Panc1 (cell line): ENCODE measurements around the gene TRIM44. TPM values are rescaled to one million over a fixed set of nuclear protein-coding genes. Genes with fewer than 3 reads are reported as not detected.

Experiments
- ATAC-seq: fragments of 200-7000 bp; cut with Tn5 transposase; 2 replicates; pipeline ENCODE4 v1.9.1; 2020; ENCODE audit warnings: mild to moderate bottlenecking, moderate library complexity
- BruUV-seq: library from RNA; stranded (reverse); fragments of 400-500 nt; replicated peaks from 2 replicates; lab custom pipeline; 2021; lab: Mats Ljungman, UMichigan
- CTCF ChIA-PET: fragments of 300-600 bp; sonication (Branson Sonifier 250); formaldehyde crosslinking; loops from one replicate; lab custom pipeline; 2022; ENCODE audit warnings: antibody characterized with exemption; lab: Charles Lee
- POLR2A ChIA-PET: fragments of 300-600 bp; sonication (Branson Sonifier 250); formaldehyde crosslinking; loops from one replicate; lab custom pipeline; 2022; ENCODE audit warnings: antibody characterized with exemption; lab: Charles Lee
- DNase-seq: peaks from one replicate; pipeline ENCODE4 v3.0.0-alpha.2; 2010; ENCODE audit warnings: low read depth, low spot score
- H3K27ac ChIP-seq: 2 replicates; pipeline ENCODE4 v1.5.1; 2011; ENCODE audit warnings: mild to moderate bottlenecking, low read length, inconsistent platforms
- H3K27me3 ChIP-seq: fragments of 200-500 bp; sonication (Bioruptor generic); 2 replicates; pipeline ENCODE4 v1.6.0; 2014; ENCODE audit warnings: low read length, inconsistent platforms; ENCODE audit not compliant: control insufficient read depth, insufficient read depth
- H3K36me3 ChIP-seq: fragments of 200-500 bp; sonication (Bioruptor generic); 2 replicates; pipeline ENCODE4 v1.5.1; 2014; ENCODE audit warnings: inconsistent platforms, mild to moderate bottlenecking, low read length, moderate library complexity; ENCODE audit not compliant: control insufficient read depth, insufficient read depth
- H3K4me1 ChIP-seq: 2 replicates; pipeline ENCODE4 v1.5.1; 2011; ENCODE audit warnings: inconsistent platforms, mild to moderate bottlenecking, low read length, moderate library complexity; ENCODE audit not compliant: control insufficient read depth, insufficient read depth
- H3K4me3 ChIP-seq, 2 experiments: 2 replicates each; pipeline ENCODE4 v1.5.1; 2011 to 2012; ENCODE audit warnings: low read depth in 2 of 2, low read length in 2 of 2, mild to moderate bottlenecking in 2 of 2, inconsistent platforms in 1 of 2, moderate library complexity in 1 of 2
- H3K9me3 ChIP-seq: fragments of 200-500 bp; sonication (Bioruptor generic); 2 replicates; pipeline ENCODE4 v1.5.1; 2014; ENCODE audit warnings: low read depth, mild to moderate bottlenecking, inconsistent platforms, low read length, moderate library complexity; ENCODE audit not compliant: control insufficient read depth, insufficient read depth
- POLR2AphosphoS5 ChIP-seq: IDR thresholded peaks from 2 replicates; pipeline ENCODE4 v1.6.1; 2012; ENCODE audit warnings: mild to moderate bottlenecking, low read depth, low read length, moderate library complexity
- REST ChIP-seq, 2 experiments: IDR thresholded peaks; 2 replicates each; pipeline ENCODE4 v1.6.1; 2011 to 2012; ENCODE audit warnings: low read depth in 2 of 2, control low read depth in 1 of 2, low read length in 1 of 2, mild to moderate bottlenecking in 1 of 2, moderate library complexity in 1 of 2; ENCODE audit not compliant: insufficient read depth in 1 of 2
- SIN3A ChIP-seq: IDR thresholded peaks from 2 replicates; pipeline ENCODE4 v1.6.1; 2012; ENCODE audit warnings: low read depth, mild to moderate bottlenecking, low read length, moderate library complexity, borderline replicate concordance; ENCODE audit not compliant: insufficient read depth
- TCF7L2 ChIP-seq: IDR thresholded peaks from 2 replicates; pipeline ENCODE4 v1.6.1; 2011; ENCODE audit warnings: mild to moderate bottlenecking, low read depth, low read length, inconsistent platforms
- in situ Hi-C: cut with HindIII; loops from 2 replicates; pipeline ENCODE4 v1.10.0; 2016; ENCODE audit warnings: low sequenced_read_pairs, low pct_unique_long_range_greater_than_20kb
- intact Hi-C: fragments of 100-400 bp; cut with micrococcal nuclease; formaldehyde crosslinking; loops from one replicate; pipeline ENCODE4 v1.10.0; 2022; ENCODE audit not compliant: unreplicated experiment
- total RNA-seq: library from RNA; stranded (reverse); gene quantifications from one replicate; pipeline ENCODE4 v1.2.1, GENCODE V29; 2021; ENCODE audit not compliant: unreplicated experiment
- TF ChIP-seq, protein P1 (sequence below): fragments of 450-650 bp; IDR thresholded peaks from 2 replicates; pipeline ENCODE4 v1.5.1; 2017; ENCODE audit warnings: mild to moderate bottlenecking

TRIM44 gene
- total RNA-seq, 1 experiment from 2014 or later = 80.3 TPM

DNA sequence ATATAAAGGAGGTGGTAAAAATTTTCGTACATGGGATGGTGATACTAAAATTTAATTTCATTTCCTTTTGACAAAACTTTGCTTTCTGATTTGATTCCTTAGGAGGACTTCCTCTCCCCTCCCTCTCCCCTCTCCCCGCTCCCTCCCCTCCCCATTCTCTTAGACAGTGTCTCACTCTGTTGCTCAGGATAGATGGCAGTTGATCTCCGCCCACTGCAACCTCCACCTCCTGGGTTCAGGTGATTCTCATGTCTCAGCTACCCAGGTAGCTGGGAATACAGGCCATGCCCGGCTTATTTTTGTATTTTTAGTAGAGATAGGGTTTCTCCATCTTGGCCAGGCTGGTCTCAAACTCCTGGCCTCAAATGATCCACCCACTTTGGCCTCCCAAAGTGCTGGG lies 15.9 kb downstream of the TRIM44 start:
- ChIA-PET POLR2A (no interaction called here), CTCF (no interaction called here)
- TF ChIP-seq REST (IDR thresholded peaks at IDR 0.05; ENCODE audit: insufficient read depth in 1 of 2, low read depth in 2 of 2, low read length in 1 of 2) (no peak), POLR2AphosphoS5 (no peak), TCF7L2 (no peak), SIN3A (no peak)
- TF ChIP-seq, protein P1, sequence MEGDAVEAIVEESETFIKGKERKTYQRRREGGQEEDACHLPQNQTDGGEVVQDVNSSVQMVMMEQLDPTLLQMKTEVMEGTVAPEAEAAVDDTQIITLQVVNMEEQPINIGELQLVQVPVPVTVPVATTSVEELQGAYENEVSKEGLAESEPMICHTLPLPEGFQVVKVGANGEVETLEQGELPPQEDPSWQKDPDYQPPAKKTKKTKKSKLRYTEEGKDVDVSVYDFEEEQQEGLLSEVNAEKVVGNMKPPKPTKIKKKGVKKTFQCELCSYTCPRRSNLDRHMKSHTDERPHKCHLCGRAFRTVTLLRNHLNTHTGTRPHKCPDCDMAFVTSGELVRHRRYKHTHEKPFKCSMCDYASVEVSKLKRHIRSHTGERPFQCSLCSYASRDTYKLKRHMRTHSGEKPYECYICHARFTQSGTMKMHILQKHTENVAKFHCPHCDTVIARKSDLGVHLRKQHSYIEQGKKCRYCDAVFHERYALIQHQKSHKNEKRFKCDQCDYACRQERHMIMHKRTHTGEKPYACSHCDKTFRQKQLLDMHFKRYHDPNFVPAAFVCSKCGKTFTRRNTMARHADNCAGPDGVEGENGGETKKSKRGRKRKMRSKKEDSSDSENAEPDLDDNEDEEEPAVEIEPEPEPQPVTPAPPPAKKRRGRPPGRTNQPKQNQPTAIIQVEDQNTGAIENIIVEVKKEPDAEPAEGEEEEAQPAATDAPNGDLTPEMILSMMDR = no peak
- no peak for DNase-seq
- H3K27me3 ChIP-seq = no peaks in the 10 kb centered on the region
- H3K9me3 ChIP-seq = no peaks in the 10 kb centered on the region
- intact Hi-C loops (no loop called here), in situ Hi-C loops (no loop called here)
- H3K4me1 ChIP-seq = peaks cover 8% of the 10 kb centered on the region; the same call in 1 of the 2 replicates
- no TSS peak for BruUV-seq
- H3K36me3 ChIP-seq = no peaks in the 10 kb centered on the region
- no peak overlapping the region for H3K4me3 ChIP-seq
- ATAC-seq = no peak
- H3K27ac ChIP-seq = no peak overlapping the region

DNA sequence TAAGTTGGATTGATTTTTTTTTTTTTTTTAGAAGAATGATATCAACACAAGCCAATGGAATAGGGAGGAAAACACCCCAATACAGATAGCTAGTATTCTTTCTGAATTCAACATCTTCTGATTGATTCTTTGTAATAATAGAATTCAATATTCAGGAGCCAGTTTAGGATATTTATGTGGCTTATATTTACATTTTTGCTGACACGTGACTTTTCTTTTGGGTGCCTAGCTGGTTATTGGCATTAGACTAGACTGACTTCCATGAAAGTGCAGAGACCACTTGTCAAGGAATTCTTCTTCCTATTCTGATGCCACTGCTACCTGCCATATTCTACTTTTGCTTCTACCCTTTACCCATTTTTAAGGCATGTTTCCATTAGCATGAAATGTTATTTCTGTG lies 16.4 kb downstream of the TRIM44 start:
- no peak for DNase-seq
- Histone ChIP-seq H3K27me3 (no peaks in the 10 kb centered on the region), H3K4me1 (peaks cover 8% of the 10 kb centered on the region; the same call in 1 of the 2 replicates), H3K27ac (no peak overlapping the region), H3K9me3 (no peaks in the 10 kb centered on the region), H3K36me3 (no peaks in the 10 kb centered on the region), H3K4me3 (no peak overlapping the region)
- no TSS peak for BruUV-seq
- TF ChIP-seq TCF7L2 (no peak), SIN3A (no peak), POLR2AphosphoS5 (no peak), REST (IDR thresholded peaks at IDR 0.05; ENCODE audit: insufficient read depth in 1 of 2, low read depth in 2 of 2, low read length in 1 of 2) (no peak)
- TF ChIP-seq, protein P1 = no peak
- ChIA-PET POLR2A (no interaction called here), CTCF (no interaction called here)
- intact Hi-C loops = no loop called here
- no peak for ATAC-seq
- in situ Hi-C loops = no loop called here
